Suprapubic skin (tissue), 3 donors: ENCODE results near the gene RUNX1.

Experiments used
- EP300 ChIP-seq: sonication (generic); formaldehyde crosslinking; IDR thresholded peaks from one replicate; pipeline ENCODE4 v1.6.1; 2017; ENCODE audit warnings: antibody characterized with exemption
- TF ChIP-seq, protein P1 (sequence below), 2 donors: fragments of 200-600 bp in 1 of 2; fragments of 450-650 bp in 1 of 2; sonication (generic) in 1 of 2; IDR thresholded peaks; one replicate each; pipeline ENCODE4 v1.5.1; 2016 to 2019; ENCODE audit warnings: antibody characterized with exemption in 2 of 2, mild to moderate bottlenecking in 1 of 2, moderate library complexity in 1 of 2

DNA sequence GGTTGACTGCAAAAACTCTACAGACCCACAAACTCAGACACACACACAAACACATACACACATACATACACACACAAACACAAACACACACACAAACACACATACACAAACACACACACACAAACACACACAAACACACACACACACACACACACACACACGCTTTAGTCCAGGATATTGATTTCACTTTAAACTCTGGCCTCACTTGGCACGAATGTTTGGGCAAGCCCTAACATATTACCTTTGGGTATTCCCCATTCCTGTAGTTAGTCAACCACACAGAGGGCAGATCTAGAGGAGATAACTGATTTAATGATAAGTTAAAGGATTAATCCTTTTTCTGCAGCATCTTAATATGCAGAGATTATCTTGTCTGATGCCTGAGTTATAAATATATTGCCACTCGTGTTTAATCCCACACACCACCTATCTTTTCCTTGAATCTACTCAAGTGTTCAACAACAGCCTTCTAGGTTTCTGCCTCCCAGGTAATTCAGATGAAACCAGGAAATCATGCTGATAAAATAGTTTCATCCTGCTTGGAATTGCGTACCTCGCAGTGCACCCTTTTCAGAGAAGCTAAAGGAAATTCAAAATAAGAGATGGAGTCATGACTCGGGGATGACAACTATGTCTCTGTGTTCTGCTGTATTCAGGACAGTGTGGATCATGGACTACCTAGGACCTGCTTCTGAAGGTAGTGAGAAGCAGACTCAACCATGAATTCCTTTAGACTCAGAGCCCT is 14.5 kb upstream of the RUNX1 start:
- TF ChIP-seq, protein P1, sequence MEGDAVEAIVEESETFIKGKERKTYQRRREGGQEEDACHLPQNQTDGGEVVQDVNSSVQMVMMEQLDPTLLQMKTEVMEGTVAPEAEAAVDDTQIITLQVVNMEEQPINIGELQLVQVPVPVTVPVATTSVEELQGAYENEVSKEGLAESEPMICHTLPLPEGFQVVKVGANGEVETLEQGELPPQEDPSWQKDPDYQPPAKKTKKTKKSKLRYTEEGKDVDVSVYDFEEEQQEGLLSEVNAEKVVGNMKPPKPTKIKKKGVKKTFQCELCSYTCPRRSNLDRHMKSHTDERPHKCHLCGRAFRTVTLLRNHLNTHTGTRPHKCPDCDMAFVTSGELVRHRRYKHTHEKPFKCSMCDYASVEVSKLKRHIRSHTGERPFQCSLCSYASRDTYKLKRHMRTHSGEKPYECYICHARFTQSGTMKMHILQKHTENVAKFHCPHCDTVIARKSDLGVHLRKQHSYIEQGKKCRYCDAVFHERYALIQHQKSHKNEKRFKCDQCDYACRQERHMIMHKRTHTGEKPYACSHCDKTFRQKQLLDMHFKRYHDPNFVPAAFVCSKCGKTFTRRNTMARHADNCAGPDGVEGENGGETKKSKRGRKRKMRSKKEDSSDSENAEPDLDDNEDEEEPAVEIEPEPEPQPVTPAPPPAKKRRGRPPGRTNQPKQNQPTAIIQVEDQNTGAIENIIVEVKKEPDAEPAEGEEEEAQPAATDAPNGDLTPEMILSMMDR (IDR thresholded peaks at IDR 0.05), result no peak
- TF ChIP-seq EP300, result no peak
